Memory B cell (primary cell): ENCODE measurements around the gene NAA25.
A peak's percentile ranks its signal among the peaks of the same experiment; 100 is the strongest.
"Not testable (repeated sequence)": the region's sequence is repeated elsewhere in the genome, so short reads cannot be mapped to it uniquely, and the experiment has no call there.

Source experiments
- ATAC-seq: fragments of 150-1000 bp; cut with Tn5 transposase; 2 replicates; pipeline ENCODE4 v1.10.0; 2021; ENCODE audit warnings: low read depth, mild to moderate bottlenecking, moderate library complexity
- DNase-seq, 2 donors: peaks; one replicate each; pipeline ENCODE4 v3.0.0; 2022; ENCODE audit warnings: low spot score in 2 of 2
- H3K27ac Mint-ChIP-seq: one replicate; pipeline ENCODE4 v1.8.0; 2022; ENCODE audit warnings: mild to moderate bottlenecking, moderate library complexity, mixed read lengths
- H3K27me3 Mint-ChIP-seq: one replicate; pipeline ENCODE4 v1.8.0; 2022; ENCODE audit warnings: mixed read lengths
- H3K36me3 Mint-ChIP-seq: one replicate; pipeline ENCODE4 v1.8.0; 2022; ENCODE audit warnings: mild to moderate bottlenecking, mixed read lengths
- H3K4me1 Mint-ChIP-seq: one replicate; pipeline ENCODE4 v1.8.0; 2022; ENCODE audit warnings: mixed read lengths
- H3K4me3 Mint-ChIP-seq: one replicate; pipeline ENCODE4 v1.8.0; 2022; ENCODE audit warnings: mild to moderate bottlenecking, moderate library complexity, mixed read lengths
- H3K9me3 Mint-ChIP-seq: one replicate; pipeline ENCODE4 v1.8.0; 2022; ENCODE audit warnings: mixed read lengths

NAA25 gene

DNA sequence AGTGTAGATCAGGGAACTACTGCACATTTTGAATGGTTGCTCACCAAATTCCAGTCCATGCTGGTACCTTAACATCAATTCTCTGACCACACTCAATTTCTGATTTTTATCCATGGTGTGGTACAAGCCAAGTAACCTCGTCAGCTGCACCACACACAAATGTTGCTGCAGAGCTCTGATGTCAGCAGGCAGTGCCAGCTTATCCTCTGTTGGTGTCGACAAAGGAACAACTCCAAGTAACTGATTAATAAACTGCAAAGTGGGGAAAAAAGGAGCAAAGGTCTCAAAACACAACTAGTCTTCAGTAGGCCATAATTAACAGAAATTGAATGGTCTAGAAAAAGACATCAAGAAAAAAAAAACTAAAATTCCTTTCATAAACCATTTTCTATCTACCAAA, 47.4 kb downstream of the NAA25 start:
- Mint-ChIP-seq H3K4me3 (no peak overlapping the region), H3K27me3 (no peaks in the 10 kb centered on the region), H3K9me3 (no peaks in the 10 kb centered on the region), H3K4me1 (no peaks in the 10 kb centered on the region), H3K36me3 (peaks cover 23% of the 10 kb centered on the region), H3K27ac (no peak overlapping the region)
- DNase-seq: no peak
- no peak for ATAC-seq

DNA sequence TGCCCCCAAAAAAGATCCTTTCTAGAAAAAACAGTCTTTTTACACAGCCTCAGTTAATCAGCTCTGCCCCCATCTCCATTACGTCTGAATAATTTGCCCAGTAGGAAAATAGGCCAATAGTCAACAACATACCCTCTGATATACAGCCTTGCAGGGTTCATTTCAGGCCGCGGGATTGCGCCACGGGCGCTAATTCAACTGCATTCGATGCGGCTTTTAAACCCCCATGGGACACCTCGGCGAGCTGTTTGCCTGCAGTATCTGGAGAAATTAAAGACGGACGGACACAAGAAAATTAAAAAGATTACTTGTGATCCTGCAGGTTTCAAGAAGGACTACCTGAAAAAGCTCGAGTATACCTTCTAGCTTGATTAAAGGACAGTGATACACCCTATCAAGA, 59.2 kb downstream of the NAA25 start:
- no peaks in the 10 kb centered on the region for H3K27me3 Mint-ChIP-seq
- H3K36me3 Mint-ChIP-seq: peaks cover 24% of the 10 kb centered on the region
- H3K9me3 Mint-ChIP-seq: no peaks in the 10 kb centered on the region
- peaks cover 6% of the 10 kb centered on the region for H3K4me1 Mint-ChIP-seq
- H3K4me3 Mint-ChIP-seq: no peak overlapping the region
- no peak for ATAC-seq
- no peak overlapping the region for H3K27ac Mint-ChIP-seq
- no peak for DNase-seq

DNA sequence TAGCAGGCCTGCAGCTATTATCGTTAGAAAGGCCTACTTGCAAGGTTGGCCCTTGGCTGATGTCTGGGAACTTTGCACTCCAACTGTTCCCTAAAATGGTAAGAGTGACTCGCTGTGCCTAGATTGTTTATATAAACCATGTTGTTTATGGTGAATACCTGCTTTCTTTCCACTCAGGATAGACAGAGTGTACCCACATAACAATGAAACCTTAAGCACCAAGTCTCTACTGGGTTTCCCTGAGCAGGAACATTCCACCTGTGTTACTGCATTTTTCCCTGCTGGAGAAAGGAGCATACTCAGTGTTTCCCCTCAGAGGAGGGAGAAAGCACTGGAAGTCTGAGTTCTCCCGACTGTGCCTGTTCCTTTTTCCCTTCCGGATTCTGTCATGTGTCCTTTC, 62.6 kb downstream of the NAA25 start:
- H3K4me3 Mint-ChIP-seq: no peak overlapping the region
- DNase-seq: no peak
- H3K9me3 Mint-ChIP-seq: no peaks in the 10 kb centered on the region
- H3K27ac Mint-ChIP-seq: peak overlapping the region; percentile 57
- peaks cover 6% of the 10 kb centered on the region for H3K4me1 Mint-ChIP-seq
- no peak for ATAC-seq
- H3K27me3 Mint-ChIP-seq: no peaks in the 10 kb centered on the region
- H3K36me3 Mint-ChIP-seq: peaks cover 24% of the 10 kb centered on the region

DNA sequence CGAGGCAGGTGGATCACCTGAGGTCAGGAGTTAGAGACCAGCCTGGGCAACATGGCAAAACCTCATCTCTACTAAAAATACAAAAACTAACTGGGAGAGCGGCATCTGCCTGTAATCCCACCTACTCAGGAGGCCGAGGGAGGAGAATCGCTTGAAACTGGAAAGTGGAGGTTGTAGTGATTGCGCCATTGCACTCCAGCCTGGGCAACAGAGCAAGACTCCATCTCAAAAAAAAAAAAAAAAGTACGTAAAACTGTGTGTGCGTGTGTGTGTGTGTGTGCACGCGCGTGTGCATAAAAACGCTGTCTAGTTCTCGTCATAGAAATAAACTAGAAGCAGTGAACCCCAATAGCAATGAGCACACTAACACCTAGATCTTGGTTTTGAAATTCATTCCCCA, 72.0 kb downstream of the NAA25 start:
- H3K27ac Mint-ChIP-seq, H3K4me3 Mint-ChIP-seq, H3K27me3 Mint-ChIP-seq, ATAC-seq, H3K4me1 Mint-ChIP-seq, H3K9me3 Mint-ChIP-seq, DNase-seq: not testable (repeated sequence)
- peaks cover 29% of the 10 kb centered on the region for H3K36me3 Mint-ChIP-seq

DNA sequence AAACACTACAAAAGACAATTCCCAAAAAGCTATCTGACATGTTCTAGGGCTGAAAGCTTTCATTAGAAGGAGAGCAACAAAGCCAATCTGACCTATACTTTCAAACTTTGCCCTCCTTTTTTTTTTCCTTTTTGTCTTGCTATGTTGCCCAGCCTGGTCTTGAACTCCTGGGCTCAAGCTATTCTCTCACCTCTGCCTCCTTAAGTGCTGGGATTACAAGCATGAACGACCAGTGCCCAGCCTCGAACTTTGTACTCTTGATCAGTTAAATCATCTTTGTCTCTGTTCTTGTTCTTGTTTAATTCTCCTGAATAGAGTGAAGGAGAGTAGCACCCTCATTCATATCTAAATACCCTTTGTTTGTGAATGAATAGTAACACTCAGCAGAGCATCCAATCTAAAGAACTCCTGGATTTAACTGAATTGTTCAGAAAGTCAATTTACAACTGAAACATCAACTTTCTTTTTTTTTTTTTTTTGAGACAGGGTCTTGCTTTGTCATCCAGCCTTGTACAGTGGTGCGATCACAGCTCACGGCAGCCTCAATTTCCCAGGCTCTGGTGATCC, 73.3 kb downstream of the NAA25 start:
- Mint-ChIP-seq H3K4me1 (peaks cover 3% of the 10 kb centered on the region), H3K27ac (no peak overlapping the region), H3K36me3 (peaks cover 36% of the 10 kb centered on the region), H3K27me3 (no peaks in the 10 kb centered on the region), H3K9me3 (no peaks in the 10 kb centered on the region), H3K4me3 (no peak overlapping the region)
- ATAC-seq: no peak
- no peak for DNase-seq

DNA sequence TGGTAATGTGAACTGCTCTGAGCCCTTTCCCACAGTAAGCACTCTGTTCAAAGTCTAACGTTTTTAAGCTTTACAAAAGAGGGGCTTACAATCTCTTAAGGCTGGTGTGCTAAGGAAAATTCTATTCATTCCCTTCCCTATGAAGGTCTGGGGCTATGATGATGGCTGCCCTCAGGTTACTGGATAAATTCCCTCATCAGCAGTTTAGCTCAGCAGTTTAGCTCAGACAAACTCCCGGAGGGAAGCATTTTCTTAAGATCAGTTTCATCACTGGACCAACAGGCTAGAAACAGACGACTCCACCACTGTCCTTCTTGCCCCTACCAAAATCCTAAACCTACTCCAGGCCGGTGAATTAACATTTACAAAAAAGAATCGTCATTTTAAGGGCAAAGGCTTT, 76.3 kb downstream of the NAA25 start:
- DNase-seq (no peak), ATAC-seq (no peak)
- Mint-ChIP-seq H3K36me3 (peaks cover 25% of the 10 kb centered on the region), H3K27ac (no peak overlapping the region), H3K4me1 (peaks cover 10% of the 10 kb centered on the region), H3K4me3 (no peak overlapping the region), H3K9me3 (no peaks in the 10 kb centered on the region), H3K27me3 (no peaks in the 10 kb centered on the region)

DNA sequence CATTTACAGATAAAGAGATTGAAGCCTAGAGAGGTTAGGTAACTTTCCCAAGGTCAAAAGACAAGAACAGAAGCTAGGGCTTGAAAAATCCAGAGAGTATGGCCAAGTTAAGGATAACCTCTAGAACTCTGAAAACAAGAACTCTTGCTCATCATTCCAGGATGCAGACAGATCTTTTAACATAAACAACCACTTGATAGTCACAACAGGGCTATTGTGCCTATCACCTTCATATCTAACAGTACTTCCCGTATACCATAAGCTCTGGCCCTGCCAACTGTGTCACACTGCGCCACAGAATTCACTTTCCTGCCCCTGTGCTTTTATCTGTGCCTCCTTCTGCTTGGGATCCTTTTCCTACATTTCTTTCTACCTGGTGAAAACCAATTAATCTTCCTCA, 77.1 kb downstream of the NAA25 start:
- H3K4me1 Mint-ChIP-seq: peaks cover 10% of the 10 kb centered on the region
- peak overlapping the region; percentile 80 for H3K27ac Mint-ChIP-seq
- no peak overlapping the region for H3K4me3 Mint-ChIP-seq
- H3K9me3 Mint-ChIP-seq: no peaks in the 10 kb centered on the region
- ATAC-seq: no peak
- H3K36me3 Mint-ChIP-seq: peaks cover 25% of the 10 kb centered on the region
- no peaks in the 10 kb centered on the region for H3K27me3 Mint-ChIP-seq
- DNase-seq: no peak

DNA sequence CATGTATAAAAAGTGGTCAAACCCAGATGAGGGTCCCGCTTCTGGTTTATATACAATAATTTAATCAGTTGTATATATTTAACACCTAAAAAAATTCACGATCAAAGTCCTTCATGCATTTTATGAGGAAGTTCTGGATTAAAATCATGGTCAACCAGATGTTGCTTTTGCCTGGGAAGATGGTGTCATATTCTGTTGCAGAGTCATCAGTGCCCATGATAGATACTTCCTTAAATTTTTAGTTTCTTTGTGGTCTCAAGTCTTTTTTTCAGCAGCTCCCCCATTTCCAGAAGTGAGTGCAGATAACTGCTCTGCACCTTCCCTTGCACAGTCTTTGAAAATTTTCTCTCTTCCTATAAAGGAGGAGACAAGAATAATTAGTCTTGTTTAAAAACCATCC, 79.3 kb downstream of the NAA25 start:
- H3K27ac Mint-ChIP-seq: peak overlapping the region; percentile 23
- H3K4me1 Mint-ChIP-seq: peaks cover 16% of the 10 kb centered on the region
- peaks cover 32% of the 10 kb centered on the region for H3K36me3 Mint-ChIP-seq
- DNase-seq (no peak), ATAC-seq (no peak)
- H3K9me3 Mint-ChIP-seq: no peaks in the 10 kb centered on the region
- H3K27me3 Mint-ChIP-seq: no peaks in the 10 kb centered on the region
- no peak overlapping the region for H3K4me3 Mint-ChIP-seq

DNA sequence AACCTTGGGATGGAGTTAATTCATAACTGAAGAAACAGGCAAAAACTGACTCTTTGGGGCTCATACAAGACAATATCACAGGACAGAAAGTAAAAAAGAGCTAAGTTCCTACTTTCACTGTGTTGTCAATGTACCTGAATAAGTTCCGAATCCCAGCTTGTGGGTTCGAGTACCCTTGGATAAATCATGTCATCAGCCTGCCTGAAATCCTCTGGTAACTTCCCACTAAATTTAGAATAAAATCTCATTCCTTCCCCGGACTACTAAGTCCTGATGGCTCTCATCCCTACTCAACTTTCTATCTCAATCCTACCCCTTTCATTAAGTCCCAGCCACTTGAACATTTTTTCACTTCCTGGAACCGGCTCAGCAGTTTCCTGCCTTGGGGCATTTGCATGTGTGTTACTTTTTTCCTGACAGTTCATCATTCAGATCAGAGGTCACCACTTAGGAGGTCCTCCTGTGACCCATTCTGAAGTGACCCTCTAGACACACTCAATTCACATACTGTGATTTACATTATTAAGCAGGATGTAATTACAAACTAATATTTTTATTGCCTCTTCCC, 82.7 kb downstream of the NAA25 start:
- H3K4me3 Mint-ChIP-seq: peak overlapping the region; percentile 2
- no peaks in the 10 kb centered on the region for H3K9me3 Mint-ChIP-seq
- DNase-seq (no peak), ATAC-seq (peak; percentile 51)
- H3K36me3 Mint-ChIP-seq: peaks cover 34% of the 10 kb centered on the region
- H3K4me1 Mint-ChIP-seq: peaks cover 25% of the 10 kb centered on the region
- H3K27me3 Mint-ChIP-seq: no peaks in the 10 kb centered on the region
- H3K27ac Mint-ChIP-seq: peak overlapping the region; percentile 90

DNA sequence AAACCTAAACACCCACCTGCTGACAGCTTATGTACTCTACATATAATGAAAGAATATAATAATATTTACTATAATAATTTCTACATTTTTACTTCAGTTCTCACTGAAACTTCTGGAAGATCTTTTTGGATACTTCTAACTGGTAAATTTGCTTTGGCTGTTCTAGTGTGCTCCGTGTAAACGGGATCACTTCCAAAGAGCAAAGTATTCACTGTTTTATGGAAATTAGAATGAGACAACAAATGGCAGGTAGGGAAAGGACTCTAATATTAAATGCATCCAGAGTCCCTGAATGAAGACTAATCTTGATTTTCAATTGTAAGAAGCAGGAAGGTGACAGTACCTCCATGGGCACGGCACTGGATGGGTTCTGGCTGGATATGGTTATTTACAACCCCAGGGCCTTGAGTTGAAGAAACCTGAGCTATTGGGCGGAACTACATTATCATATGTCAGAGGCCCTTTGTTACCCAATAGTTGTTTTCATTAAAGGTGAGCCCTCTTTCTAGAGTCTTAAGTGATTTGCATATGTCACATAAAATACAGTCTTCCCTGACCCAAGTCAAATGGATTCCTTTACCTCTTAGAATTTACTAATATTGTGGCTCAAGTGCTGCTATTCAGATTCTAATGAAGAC, 84.7 kb downstream of the NAA25 start:
- H3K4me3 Mint-ChIP-seq: no peak overlapping the region
- H3K27ac Mint-ChIP-seq: no peak overlapping the region
- no peaks in the 10 kb centered on the region for H3K27me3 Mint-ChIP-seq
- H3K9me3 Mint-ChIP-seq: no peaks in the 10 kb centered on the region
- H3K36me3 Mint-ChIP-seq: peaks cover 28% of the 10 kb centered on the region
- DNase-seq: no peak
- H3K4me1 Mint-ChIP-seq: peaks cover 35% of the 10 kb centered on the region
- ATAC-seq: no peak

DNA sequence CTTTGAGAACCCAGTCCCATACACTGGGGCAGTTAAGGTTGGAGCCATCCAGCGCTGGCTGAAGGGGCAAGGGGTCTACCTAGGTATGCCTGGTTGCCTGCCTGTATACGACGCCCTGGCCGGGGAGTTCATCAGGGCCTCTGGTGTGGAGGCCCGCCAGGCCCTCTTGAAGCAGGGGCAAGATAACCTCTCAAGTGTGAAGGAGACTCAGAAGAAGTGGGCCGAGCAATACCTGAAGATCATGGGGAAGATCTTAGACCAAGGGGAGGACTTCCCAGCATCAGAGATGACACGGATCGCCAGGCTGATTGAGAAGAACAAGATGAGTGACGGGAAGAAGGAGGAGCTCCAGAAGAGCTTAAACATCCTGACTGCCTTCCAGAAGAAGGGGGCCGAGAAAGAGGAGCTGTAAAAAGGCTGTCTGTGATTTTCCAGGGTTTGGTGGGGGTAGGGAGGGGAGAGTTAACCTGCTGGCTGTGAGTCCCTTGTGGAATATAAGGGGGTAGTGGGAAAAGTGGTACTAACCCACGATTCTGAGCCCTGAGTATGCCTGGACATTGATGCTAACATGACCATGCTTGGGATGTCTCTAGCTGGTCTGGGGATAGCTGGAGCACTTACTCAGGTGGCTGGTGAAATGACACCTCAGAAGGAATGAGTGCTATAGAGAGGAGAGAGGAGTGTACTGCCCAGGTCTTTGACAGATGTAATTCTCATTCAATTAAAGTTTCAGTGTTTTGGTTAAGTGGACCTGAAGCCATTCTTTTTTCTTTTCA, 86.2 kb downstream of the NAA25 start:
- ATAC-seq (no peak), DNase-seq (no peak)
- Mint-ChIP-seq H3K27me3 (no peaks in the 10 kb centered on the region), H3K36me3 (peaks cover 30% of the 10 kb centered on the region), H3K4me1 (peaks cover 39% of the 10 kb centered on the region), H3K4me3 (no peak overlapping the region), H3K27ac (peak overlapping the region; percentile 67), H3K9me3 (no peaks in the 10 kb centered on the region)

DNA sequence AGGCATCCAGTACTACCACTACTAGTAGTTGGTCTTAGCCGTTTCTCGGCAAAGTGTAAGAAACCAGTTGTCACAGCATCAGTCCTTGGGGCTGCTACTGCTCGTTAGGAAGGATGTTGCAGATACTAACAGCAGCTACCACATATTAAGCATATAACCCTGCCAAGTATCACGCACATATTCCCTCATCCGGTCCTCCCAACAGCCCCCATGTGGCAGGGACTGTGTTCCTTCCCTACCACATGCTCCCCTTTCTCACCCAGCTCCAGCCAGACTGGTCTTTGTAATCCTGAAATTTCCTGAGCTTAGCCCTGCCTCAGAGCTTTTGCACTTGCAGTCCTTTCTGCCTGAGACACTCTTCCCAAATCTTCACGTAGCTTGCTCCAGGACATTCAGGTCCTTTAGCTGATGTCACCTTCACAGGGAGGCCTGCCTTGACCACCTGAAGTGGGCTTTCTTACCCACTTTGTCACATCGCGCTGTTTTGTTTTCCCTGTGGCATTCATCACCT, 87.6 kb downstream of the NAA25 start:
- no peak for ATAC-seq

DNA sequence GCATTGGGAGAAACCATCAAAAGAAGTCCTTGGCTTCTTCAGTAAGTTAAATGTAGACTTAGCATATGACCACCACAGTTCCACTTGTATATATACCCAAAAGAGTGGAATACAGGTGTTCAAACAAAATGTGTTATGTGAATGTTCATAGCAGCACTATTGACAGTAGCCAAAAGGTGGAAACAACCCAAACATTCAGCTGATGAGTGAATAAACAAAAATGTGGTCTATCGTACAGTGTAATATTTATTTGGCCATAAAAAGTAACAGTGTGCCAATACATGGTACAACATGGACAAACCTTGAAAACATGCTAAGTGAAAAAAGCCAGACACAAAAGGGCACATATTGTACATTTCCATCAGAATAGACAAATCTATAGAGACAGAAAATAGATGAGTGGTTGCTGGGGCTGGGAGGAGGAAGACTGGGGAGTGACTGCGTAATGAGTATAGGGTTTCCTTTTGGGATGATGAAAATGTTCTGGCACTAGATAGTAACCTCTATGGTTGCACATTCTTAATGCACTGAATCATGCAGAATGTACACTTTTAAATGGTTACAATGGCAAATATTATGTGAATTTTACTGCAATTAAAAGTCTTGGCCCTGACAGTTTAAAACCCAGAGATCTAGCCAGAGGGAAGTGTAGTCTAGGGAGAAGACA, 89.9 kb downstream of the NAA25 start:
- Mint-ChIP-seq H3K4me1 (peaks cover 54% of the 10 kb centered on the region), H3K27me3 (no peaks in the 10 kb centered on the region), H3K9me3 (peaks cover 7% of the 10 kb centered on the region), H3K4me3 (no peak overlapping the region), H3K27ac (peak overlapping the region; percentile 74), H3K36me3 (peaks cover 34% of the 10 kb centered on the region)
- no peak for DNase-seq
- no peak for ATAC-seq

More for the DNA sequence above, 87.6 kb downstream of the NAA25 start:
- Mint-ChIP-seq H3K9me3 (peaks cover 2% of the 10 kb centered on the region), H3K27me3 (no peaks in the 10 kb centered on the region), H3K4me3 (no peak overlapping the region), H3K27ac (no peak overlapping the region), H3K36me3 (peaks cover 37% of the 10 kb centered on the region), H3K4me1 (peaks cover 45% of the 10 kb centered on the region)
- DNase-seq: no peak

DNA sequence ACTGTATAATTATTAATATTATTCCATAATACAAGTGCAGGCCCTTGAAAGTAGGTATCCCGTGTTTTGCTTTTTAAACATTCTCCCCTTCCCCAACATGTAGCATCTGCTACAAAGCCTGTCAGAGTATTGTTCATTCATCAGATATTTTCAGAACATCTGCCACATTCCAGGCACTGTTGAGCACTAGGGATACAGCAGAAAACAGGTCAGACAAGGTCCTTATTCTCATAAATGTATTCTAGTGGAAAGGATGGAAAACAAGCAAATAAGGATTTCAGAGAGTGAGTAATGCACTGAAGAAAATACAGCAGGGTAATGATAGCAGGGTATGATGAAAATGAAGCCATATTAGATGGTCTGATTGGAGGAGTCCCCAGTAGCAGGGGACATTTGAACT, 91.5 kb downstream of the NAA25 start:
- Mint-ChIP-seq H3K9me3 (peaks cover 7% of the 10 kb centered on the region), H3K4me1 (peaks cover 49% of the 10 kb centered on the region), H3K27me3 (no peaks in the 10 kb centered on the region), H3K27ac (peak overlapping the region; percentile 29), H3K36me3 (peaks cover 27% of the 10 kb centered on the region), H3K4me3 (no peak overlapping the region)
- no peak for ATAC-seq
- no peak for DNase-seq
